Peyer's patch (tissue), 4 donors: ENCODE measurements around the gene FAM131A.

Experiments
- POLR2A ChIP-seq, 2 donors: fragments of 450-650 bp; IDR thresholded peaks; one replicate each; pipeline ENCODE4 v1.5.1; 2017; ENCODE audit warnings: antibody characterized with exemption in 2 of 2, mild to moderate bottlenecking in 2 of 2, moderate library complexity in 2 of 2
- TF ChIP-seq, protein P1 (sequence below), 6 experiments: fragments of 450-650 bp in 4 of 6; fragments of 200-600 bp in 2 of 6; sonication (generic) in 1 of 6; IDR thresholded peaks; one replicate each; pipeline ENCODE4 v1.5.1; 2017 to 2019; ENCODE audit warnings: antibody characterized with exemption in 6 of 6, mild to moderate bottlenecking in 3 of 6, moderate library complexity in 1 of 6

DNA sequence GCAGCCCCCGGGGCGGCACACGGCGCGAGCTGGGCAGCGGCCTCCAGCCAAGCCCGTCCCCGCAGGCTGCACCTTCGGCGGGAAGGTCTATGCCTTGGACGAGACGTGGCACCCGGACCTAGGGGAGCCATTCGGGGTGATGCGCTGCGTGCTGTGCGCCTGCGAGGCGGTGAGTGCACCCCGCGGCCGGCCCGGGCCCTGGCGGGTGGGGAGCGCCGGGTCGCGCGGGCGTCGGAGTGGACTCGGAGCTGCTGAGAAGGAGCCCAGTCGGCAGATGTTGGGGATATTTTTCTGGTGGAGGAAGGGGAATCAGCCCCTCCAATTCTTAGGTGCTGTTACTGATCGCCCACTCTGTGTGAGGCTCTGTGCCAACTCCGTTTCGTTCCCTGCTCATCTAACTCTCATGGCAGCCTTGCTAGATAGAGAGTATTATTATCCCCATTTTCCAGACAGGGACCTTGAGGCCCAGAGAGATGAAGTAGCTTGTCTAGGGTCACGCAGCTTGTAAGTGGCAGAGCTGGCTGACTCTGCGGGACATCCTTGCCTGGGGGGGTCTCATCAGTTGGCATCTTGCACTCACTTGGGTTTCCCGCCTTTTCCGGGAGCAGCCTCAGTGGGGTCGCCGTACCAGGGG, 43.3 kb downstream of the FAM131A start:
- TF ChIP-seq, protein P1, sequence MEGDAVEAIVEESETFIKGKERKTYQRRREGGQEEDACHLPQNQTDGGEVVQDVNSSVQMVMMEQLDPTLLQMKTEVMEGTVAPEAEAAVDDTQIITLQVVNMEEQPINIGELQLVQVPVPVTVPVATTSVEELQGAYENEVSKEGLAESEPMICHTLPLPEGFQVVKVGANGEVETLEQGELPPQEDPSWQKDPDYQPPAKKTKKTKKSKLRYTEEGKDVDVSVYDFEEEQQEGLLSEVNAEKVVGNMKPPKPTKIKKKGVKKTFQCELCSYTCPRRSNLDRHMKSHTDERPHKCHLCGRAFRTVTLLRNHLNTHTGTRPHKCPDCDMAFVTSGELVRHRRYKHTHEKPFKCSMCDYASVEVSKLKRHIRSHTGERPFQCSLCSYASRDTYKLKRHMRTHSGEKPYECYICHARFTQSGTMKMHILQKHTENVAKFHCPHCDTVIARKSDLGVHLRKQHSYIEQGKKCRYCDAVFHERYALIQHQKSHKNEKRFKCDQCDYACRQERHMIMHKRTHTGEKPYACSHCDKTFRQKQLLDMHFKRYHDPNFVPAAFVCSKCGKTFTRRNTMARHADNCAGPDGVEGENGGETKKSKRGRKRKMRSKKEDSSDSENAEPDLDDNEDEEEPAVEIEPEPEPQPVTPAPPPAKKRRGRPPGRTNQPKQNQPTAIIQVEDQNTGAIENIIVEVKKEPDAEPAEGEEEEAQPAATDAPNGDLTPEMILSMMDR (IDR thresholded peaks at IDR 0.05) = no peak
- no peak for TF ChIP-seq POLR2A (IDR thresholded peaks at IDR 0.05)
